Upper lobe of left lung (tissue), 4 donors: Measurements from ENCODE around the gene GCNA.

Experiments used
- EP300 ChIP-seq, 4 donors: sonication (generic); formaldehyde crosslinking; IDR thresholded peaks; one replicate each; pipeline ENCODE4 v1.5.1; 2017; ENCODE audit warnings: antibody characterized with exemption in 4 of 4, control low read depth in 2 of 4
- TF ChIP-seq, protein P1 (sequence below), 6 experiments: fragments of 450-650 bp in 4 of 6; fragments of 200-600 bp in 2 of 6; sonication (generic) in 2 of 6; IDR thresholded peaks; one replicate each; pipeline ENCODE4 v1.5.1; 2016 to 2019; ENCODE audit warnings: antibody characterized with exemption in 6 of 6

DNA sequence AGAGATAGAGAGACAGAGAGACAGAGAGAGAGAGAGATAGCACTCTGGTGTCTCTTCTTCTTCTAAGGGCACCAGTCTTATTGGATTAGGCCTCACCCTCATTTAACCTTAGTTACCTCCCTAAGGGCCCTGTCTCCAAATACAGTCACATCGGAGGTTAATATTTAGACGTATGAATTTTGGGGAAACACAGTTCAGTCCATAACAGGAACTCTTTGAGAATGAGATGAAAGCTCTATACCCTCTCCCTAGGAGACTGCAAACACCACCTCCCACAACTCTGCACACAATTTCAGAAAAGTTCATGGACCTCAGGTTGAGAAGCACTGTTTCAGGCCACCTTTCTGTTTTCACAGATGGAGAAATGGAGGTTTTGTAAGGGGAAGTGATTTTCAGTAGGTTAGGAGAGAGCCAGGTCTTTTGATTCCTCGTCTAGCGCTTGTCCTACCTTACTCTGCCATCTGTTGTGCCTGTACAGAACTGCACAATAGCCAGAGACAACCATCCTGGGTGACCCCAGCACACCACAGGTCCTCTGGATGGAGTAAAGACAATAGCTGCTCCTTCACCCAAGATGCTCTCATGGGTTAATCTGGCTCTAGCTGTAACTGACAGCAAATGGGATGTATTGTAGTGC, 72.2 kb downstream of the GCNA start:
- TF ChIP-seq, protein P1, sequence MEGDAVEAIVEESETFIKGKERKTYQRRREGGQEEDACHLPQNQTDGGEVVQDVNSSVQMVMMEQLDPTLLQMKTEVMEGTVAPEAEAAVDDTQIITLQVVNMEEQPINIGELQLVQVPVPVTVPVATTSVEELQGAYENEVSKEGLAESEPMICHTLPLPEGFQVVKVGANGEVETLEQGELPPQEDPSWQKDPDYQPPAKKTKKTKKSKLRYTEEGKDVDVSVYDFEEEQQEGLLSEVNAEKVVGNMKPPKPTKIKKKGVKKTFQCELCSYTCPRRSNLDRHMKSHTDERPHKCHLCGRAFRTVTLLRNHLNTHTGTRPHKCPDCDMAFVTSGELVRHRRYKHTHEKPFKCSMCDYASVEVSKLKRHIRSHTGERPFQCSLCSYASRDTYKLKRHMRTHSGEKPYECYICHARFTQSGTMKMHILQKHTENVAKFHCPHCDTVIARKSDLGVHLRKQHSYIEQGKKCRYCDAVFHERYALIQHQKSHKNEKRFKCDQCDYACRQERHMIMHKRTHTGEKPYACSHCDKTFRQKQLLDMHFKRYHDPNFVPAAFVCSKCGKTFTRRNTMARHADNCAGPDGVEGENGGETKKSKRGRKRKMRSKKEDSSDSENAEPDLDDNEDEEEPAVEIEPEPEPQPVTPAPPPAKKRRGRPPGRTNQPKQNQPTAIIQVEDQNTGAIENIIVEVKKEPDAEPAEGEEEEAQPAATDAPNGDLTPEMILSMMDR (IDR thresholded peaks at IDR 0.05) = peak in 3 of 6 experiments; percentile 15 to 22 (median 21)
- TF ChIP-seq EP300 (IDR thresholded peaks at IDR 0.05) = no peak
